GM19372 (cell line): ENCODE measurements around the gene SLC12A8.

ENCODE experiments used
- ATAC-seq: cut with Tn5 transposase; IDR thresholded peaks from one replicate; pipeline ENCODE4 v1.9.1; 2021; ENCODE audit warnings: mild to moderate bottlenecking, low read depth, moderate library complexity; ENCODE audit not compliant: unreplicated experiment

Gene SLC12A8

GRCh38 chr3:125061170-125061569 is 151.4 kb downstream of the SLC12A8 start:
- no peak for ATAC-seq

GRCh38 chr3:125059488-125060245 is 152.9 kb downstream of the SLC12A8 start:
- ATAC-seq: no peak

GRCh38 chr3:125058959-125059358 is 153.6 kb downstream of the SLC12A8 start:
- no peak for ATAC-seq

GRCh38 chr3:125058529-125058928 is 154.0 kb downstream of the SLC12A8 start:
- ATAC-seq: no peak

- no peak for ATAC-seq
Measured at GRCh38 chr3:125057186-125057850, 155.2 kb downstream of the SLC12A8 start.

- ATAC-seq: peak; percentile 70
Measured at GRCh38 chr3:125055913-125056745, 156.4 kb downstream of the SLC12A8 start, which contains the start of gene HEG1. TSS of gene HEG1 (minus strand) at chr3:125055997. CDS start at chr3:125055890, 107 bp downstream.

- peak; percentile 34 for ATAC-seq
Measured at GRCh38 chr3:125055331-125055912, 157.1 kb downstream of the SLC12A8 start.

- no peak for ATAC-seq
Measured at GRCh38 chr3:125054449-125055329, 157.9 kb downstream of the SLC12A8 start.

- no peak for ATAC-seq
Measured at GRCh38 chr3:125054062-125054448, 158.5 kb downstream of the SLC12A8 start.

- ATAC-seq: no peak
Measured at GRCh38 chr3:125053304-125053699, 159.2 kb downstream of the SLC12A8 start.

GRCh38 chr3:125052624-125053303 is 159.8 kb downstream of the SLC12A8 start:
- ATAC-seq: no peak

GRCh38 chr3:125051715-125052581 is 160.6 kb downstream of the SLC12A8 start:
- no peak for ATAC-seq

- ATAC-seq: no peak
Measured at GRCh38 chr3:125051205-125051604, 161.3 kb downstream of the SLC12A8 start.

- ATAC-seq: no peak
Measured at GRCh38 chr3:125050488-125051090, 162.0 kb downstream of the SLC12A8 start.

- ATAC-seq: no peak
Measured at GRCh38 chr3:125048282-125048681, 164.3 kb downstream of the SLC12A8 start.

- ATAC-seq: no peak
Measured at GRCh38 chr3:125045965-125046364, 166.6 kb downstream of the SLC12A8 start.

- no peak for ATAC-seq
Measured at GRCh38 chr3:125045194-125045593, 167.4 kb downstream of the SLC12A8 start.
